LNCaP clone FGC (cell line): ENCODE results near the gene CPLANE1.

Source experiments
- DNase-seq: peaks from one replicate; pipeline ENCODE4 v3.0.0-alpha.2; 2011; ENCODE audit warnings: low read depth
- H3K4me3 ChIP-seq: 2 replicates; pipeline ENCODE4 v1.5.1; 2011; ENCODE audit warnings: mild to moderate bottlenecking, low read depth, low read length, control low read depth
- TF ChIP-seq, protein P1 (sequence below): IDR thresholded peaks from 2 replicates; pipeline ENCODE4 v1.5.1; 2012; ENCODE audit warnings: mild to moderate bottlenecking; ENCODE audit not compliant: control insufficient read depth, insufficient read depth; ENCODE audit errors: extremely low read depth

Gene CPLANE1

GRCh38 chr5:37208883-37209797 lies 40.0 kb downstream of the CPLANE1 start:
- TF ChIP-seq, protein P1, sequence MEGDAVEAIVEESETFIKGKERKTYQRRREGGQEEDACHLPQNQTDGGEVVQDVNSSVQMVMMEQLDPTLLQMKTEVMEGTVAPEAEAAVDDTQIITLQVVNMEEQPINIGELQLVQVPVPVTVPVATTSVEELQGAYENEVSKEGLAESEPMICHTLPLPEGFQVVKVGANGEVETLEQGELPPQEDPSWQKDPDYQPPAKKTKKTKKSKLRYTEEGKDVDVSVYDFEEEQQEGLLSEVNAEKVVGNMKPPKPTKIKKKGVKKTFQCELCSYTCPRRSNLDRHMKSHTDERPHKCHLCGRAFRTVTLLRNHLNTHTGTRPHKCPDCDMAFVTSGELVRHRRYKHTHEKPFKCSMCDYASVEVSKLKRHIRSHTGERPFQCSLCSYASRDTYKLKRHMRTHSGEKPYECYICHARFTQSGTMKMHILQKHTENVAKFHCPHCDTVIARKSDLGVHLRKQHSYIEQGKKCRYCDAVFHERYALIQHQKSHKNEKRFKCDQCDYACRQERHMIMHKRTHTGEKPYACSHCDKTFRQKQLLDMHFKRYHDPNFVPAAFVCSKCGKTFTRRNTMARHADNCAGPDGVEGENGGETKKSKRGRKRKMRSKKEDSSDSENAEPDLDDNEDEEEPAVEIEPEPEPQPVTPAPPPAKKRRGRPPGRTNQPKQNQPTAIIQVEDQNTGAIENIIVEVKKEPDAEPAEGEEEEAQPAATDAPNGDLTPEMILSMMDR = no peak
- no peak for DNase-seq

DNA sequence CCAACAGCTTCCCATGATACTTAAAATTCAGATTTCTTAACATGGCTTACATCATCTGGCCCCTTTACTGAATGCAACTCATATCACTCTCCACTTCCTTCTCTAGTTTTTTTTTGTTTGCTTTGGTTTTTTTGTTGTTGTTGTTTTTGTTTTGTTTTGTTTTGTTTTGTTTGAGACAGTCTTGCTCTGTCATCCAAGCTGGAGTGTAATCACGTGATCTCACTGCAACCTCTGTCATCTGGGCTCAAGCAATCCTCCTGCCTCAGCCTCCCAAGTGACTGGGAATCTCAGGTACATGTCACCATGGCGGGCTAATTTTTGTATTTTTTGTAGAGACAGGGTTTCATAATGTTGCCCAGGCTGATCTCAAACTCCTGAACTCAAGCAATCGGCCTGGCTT lies 41.4 kb downstream of the CPLANE1 start:
- no peak overlapping the region for H3K4me3 ChIP-seq
- TF ChIP-seq, protein P1 = no peak
- no peak for DNase-seq

More at GRCh38 chr5:37208883-37209797, 40.0 kb downstream of the CPLANE1 start:
- peak overlapping the region; percentile 28; the same call in 1 of the 2 replicates for H3K4me3 ChIP-seq

- DNase-seq = no peak
- H3K4me3 ChIP-seq = no peak overlapping the region
- TF ChIP-seq, protein P1 = no peak
Measured at GRCh38 chr5:37206736-37207135, 42.4 kb downstream of the CPLANE1 start.

GRCh38 chr5:37198842-37199241 lies 50.3 kb downstream of the CPLANE1 start:
- H3K4me3 ChIP-seq = no peak overlapping the region
- DNase-seq = no peak

DNA sequence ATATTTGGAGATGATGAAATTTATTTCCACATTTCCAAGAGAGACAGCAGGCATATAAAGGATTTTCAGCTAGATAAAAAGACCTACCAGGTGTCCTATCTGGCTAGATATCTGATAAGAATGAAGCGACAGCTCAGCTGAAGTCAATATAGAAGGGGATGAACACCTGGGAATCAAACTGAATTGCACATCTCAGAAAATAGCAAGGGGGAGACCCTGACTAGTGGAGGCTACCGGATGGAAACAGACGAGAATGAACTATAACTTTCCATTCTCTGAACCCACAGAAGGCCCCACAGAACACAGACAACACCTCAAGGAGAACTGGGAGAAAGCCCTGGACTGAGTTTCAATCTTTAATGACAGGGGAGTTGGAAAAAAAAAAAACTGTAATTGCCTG lies 51.1 kb downstream of the CPLANE1 start:
- TF ChIP-seq, protein P1 = no peak
- no peak for DNase-seq
- no peak overlapping the region for H3K4me3 ChIP-seq

More at GRCh38 chr5:37198842-37199241, 50.3 kb downstream of the CPLANE1 start:
- TF ChIP-seq, protein P1 = no peak

- DNase-seq = no peak
- TF ChIP-seq, protein P1 = no peak
- no peak overlapping the region for H3K4me3 ChIP-seq
Measured at GRCh38 chr5:37197340-37198050, 51.7 kb downstream of the CPLANE1 start.
